ENCODE data around the gene DYNLL1.

DNA sequence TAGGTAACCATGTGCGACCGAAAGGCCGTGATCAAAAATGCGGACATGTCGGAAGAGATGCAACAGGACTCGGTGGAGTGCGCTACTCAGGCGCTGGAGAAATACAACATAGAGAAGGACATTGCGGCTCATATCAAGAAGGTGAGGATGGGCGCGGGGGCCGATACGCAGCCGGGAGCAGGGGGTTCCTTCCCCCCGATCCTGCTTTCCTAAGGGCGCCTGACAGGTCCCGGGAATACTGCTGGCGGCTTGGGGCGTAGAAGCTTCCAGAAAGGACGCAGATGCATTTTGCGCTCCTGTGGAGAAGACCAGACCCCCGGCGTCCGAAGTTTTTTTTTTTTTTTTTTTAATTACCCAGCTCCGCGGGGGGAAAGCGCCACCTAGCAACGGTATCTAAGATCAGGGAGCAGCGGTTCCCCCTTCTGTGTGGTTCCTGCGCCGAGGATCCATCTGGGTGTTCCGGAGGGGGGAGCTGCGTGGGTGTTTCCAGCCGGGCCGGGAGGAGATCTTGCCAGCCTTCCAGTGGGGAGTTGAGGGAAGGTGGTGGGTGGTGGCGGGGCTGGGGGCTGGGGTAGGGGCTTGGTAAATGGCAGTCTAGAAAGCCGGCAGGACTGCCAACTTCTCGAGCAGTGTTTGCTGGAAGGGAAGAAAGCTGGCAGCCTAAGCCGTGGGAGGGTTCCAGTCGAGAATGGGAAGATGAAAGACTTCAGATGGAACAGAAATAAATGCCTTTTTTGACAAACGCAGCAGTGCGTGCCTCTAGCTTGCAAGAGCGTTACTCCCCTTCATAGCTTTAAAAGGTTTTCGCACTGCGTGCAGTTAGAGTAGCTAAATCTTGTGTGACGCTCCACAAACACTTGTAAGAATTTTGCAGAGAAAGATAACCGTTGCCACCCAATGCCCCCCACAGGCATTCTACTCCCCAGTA is 764 bp downstream of the DYNLL1 start:
- no peak for TF ChIP-seq POLR2A (IDR thresholded peaks at IDR 0.05)
- TF ChIP-seq, protein P1, sequence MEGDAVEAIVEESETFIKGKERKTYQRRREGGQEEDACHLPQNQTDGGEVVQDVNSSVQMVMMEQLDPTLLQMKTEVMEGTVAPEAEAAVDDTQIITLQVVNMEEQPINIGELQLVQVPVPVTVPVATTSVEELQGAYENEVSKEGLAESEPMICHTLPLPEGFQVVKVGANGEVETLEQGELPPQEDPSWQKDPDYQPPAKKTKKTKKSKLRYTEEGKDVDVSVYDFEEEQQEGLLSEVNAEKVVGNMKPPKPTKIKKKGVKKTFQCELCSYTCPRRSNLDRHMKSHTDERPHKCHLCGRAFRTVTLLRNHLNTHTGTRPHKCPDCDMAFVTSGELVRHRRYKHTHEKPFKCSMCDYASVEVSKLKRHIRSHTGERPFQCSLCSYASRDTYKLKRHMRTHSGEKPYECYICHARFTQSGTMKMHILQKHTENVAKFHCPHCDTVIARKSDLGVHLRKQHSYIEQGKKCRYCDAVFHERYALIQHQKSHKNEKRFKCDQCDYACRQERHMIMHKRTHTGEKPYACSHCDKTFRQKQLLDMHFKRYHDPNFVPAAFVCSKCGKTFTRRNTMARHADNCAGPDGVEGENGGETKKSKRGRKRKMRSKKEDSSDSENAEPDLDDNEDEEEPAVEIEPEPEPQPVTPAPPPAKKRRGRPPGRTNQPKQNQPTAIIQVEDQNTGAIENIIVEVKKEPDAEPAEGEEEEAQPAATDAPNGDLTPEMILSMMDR (IDR thresholded peaks at IDR 0.05): no peak
- no peak for TF ChIP-seq POLR2AphosphoS5 (IDR thresholded peaks at IDR 0.05)
